RKO (cell line): Measurements from ENCODE around the gene EIF5A.

Source experiments
- DNase-seq: peaks from one replicate; pipeline ENCODE4 v3.0.0-alpha.2; 2016; ENCODE audit warnings: low spot score

The EIF5A gene

DNA sequence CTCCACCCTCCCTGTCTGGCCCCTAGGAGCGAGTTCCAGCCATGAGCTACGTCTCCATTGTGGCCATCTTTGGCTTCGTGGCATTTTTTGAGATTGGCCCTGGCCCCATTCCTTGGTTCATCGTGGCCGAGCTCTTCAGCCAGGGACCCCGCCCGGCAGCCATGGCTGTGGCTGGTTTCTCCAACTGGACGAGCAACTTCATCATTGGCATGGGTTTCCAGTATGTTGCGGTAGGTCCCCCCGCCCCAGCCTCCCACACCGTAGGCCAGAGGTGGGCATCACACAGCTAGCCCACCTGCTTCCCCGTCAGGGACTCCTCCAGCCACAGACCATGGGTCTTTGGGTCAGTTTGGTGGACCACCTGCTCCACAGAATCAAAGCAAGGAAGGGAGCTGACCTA is 21.7 kb upstream of the EIF5A start:
- no peak for DNase-seq

DNA sequence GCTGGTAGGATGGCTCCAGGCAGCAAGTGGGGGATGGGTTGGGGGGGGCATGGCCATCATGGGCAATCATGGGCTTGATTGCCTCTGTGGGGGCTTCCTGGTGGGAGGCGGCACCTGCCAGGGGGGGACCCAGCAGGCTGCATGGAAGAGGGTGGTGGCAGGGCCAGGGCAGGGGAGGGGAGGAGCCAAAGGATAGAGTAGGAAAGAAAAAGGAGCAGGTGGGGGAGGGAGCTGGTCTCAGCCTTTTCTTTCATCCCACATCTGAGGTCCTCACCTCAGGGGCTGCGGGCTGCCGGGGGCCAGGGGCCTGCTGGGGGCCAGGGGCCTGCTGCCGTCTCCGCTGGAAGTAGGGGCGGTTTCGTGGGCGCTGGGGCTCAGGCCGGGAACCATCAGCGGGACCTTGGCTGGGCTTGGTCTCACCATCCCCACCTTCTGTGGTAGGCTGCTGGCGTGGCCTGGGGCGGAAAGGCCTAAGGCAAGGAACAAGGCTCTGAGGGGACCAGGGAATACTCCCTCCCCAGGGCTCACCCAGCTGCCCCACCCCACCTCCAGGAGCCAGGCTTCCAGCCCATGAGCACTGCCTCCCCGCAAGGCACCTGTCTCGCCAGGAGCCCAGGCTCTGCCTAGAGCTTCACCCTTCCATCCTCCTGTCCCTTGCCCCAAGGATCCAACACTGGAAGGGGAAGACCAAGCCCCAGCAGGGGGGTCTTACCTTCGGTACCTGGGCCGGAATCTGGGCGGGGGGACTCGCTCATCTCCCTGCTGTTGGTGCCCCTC is 18.0 kb upstream of the EIF5A start:
- DNase-seq = no peak

DNA sequence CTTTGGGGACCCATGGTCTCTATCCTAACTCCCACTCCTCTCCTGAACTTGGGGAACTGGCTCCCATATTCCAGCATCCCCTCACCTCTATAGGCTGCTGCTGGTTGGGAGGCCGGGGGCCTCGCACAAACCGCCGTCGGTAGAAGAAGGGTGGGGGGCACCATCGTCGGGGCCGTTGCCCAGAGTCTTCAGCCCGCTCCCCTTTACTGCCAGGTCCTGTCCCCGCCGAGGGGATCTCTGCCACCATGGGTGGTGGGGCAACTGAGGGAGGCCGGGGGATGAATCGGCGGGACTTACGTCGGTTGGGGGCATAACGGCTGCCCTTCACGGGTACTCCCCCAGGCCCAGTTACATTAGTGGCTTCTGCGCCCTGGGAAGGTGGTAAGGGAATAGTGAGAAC is 17.3 kb upstream of the EIF5A start:
- no peak for DNase-seq

DNA sequence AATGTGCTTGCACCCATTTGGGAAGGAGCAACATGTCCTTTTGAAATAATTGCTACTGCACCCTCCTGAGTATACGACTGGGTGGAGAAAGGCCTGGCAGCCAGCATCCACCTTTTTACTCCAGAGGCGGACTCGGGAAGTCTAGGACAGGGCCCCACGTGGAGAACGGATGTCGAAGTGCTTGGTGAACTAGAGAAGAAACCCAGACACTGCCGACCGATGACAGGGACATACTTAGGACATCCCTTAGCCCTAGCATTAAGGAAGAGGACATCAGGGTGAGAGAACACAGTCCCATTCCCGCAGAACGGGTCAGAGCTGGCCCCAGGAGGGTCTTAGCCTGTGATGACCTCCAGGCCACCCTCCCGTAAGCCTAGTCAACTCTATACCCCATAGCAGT is 16.7 kb upstream of the EIF5A start:
- no peak for DNase-seq

DNA sequence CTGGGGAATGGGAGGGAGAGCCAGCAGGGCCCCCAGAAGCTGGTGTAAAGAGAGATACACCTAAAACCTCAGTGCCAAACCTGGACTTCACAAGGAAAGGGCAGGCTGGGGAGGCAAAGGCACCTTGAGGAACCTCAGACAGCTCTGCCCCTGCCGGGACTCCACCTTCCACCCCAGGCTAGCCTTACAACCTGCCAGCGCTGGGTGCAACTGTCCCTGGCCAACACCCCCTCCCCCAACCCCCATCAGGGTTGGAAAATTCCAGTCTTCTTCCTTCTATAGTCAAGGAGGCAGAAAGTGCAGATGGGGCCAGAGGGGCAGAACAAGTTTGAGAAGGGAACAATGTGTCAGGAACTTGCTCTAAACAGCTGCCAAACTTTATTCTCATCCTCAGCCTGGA is 15.2 kb upstream of the EIF5A start:
- DNase-seq = no peak

DNA sequence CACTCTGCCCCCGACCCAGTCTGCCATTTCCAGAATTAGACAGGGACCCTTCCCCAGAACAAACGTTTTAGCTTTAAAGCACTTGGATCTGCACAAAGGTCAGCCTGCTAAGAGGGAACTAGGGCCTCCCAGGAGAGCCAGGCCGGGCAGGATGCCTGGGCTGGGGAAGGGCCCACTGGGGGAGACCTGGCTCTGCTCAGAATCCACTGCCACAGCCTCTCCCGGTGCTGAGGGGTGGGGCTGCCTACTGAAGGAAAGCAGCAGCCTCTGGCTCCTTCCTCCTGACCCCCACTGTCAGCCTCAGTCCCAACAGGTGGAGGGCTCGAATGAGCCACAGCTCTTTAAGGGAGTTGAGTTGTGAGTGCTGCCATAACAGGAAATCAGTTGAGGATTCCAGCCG is 14.7 kb upstream of the EIF5A start:
- no peak for DNase-seq

DNA sequence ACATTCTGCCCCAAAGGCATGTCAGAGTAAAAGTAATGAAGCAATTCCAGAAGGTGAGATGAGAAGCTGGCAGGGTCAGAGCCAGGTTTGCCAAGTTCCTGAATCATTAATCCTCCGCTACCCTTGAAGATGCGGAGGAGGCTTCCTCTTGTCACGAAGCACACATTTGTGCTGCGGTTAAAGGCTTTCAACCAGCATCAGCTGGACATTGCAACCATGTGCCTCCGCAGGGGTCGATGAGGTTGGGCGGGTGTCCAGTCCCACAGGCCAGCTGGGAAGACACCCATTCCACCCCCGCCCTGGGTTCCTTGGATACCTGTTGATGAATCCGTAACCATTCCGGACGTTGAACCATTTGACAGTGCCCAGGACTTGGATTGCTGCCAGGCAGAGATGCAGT is 14.3 kb upstream of the EIF5A start:
- DNase-seq = no peak

DNA sequence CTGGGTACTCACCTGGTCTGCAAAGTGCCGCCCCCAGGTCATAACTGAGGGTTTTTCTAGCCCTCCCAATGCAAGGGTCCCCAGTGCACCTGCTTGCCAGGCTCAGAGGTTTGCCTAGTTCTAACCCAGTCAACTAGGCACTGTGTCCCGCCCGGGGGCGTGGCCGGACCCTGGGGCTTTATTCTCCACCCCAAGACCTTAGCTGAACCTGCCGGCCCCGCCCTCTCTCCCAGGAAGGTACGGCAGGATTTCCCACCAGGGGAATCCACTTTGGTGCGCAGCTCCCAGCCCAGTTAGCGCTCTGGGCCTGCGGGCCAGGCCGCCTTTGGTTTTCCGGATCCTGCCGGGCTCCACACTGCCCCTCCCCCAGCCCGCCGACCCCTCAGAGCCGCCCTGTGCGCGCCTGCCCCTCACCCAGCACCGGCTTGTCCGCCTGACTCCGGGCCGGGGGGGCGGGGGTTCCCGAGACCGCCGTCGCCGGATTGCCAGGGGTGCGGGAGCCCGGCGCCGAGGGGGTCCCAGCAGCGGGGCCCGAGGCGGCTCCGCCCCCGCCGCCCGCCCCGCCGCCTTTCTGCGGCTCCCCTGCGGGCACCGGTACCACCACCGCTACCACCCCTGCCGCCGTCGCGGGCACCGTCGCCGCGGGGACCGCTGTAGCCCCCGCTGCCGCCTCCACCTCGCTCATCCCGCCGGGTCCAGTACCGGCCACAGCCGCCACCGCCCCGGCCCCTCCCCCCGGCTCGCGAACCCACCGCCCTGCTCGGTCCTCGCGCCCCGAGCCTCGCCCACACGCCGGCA is 13.4 kb upstream of the EIF5A start:
- no peak for DNase-seq

DNA sequence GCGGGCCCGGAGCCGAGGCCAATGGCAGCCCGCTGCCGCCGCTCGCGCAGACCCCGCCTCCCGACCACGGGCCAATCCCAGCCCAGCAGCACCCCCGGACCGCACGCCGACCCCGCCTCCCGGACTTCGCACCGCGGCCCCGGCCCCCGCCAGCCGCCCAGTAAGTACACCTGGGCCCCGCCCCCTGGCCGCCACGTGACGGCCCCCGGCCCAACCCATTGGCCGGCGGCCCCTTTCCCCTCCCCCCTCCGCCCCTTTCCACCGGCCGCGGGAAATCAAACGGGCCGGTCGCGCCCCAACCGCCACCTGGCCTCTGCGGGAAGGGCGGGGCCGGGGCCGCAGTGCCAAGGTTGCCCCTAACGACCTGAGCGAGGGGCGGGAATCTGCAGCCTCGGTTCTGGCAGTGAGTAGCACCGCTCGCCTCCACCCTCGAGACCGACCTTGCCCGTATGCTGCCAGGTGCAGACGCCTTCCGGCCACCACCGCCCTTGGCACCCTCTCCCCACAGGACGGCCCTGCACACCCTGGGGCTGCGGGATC is 12.7 kb upstream of the EIF5A start, which contains the start of gene YBX2:
TSS of gene YBX2 (minus strand) at position 26 of the 540 bp plus-strand sequence. CDS start 139 bp downstream, outside the sequence.
- DNase-seq = no peak

DNA sequence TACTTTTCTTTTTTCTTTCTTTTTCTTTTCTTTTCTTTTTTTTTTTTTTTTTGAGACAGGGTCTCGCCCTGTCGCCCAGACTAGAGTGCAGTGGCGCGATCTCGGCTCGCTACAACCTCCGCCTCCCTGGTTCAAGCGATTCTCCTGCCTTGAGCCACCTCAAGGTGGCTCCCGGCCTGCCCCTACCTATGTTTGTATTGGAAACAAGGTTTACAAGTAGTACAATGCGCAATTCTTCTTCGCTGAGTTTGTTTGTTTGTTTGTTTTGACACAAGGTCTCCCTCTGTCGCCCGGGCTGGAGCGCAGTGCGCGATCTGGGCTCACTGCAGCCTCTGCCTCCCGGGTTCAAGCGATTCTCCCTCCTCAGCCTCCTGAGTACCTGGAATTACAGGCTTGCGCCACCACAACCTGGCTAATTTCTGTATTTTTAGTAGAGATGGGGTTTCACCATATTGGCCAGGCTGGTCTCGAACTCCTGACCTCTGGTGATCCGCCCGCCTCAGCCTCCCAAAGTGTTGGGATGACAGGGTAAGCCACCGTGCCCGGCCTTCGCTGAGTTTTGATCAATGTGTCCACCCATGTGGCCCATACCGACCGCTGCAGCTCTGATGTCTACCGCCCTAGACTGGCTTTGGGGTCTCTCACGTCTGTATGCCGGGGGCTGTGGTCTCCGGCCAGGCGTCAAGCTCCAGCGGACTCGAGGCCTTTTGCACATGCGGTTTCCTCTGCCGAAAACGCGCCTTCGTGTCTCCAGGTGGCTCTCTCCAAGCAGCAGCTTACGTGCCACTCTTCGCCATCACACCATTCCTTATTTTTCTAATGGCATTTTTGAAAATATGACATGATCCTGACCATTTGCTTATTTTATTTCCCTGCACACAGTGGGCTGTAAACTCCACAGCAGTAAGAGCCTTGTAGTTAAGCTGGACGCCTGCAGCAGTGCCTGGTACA is 11.9 kb upstream of the EIF5A start:
- DNase-seq = no peak

DNA sequence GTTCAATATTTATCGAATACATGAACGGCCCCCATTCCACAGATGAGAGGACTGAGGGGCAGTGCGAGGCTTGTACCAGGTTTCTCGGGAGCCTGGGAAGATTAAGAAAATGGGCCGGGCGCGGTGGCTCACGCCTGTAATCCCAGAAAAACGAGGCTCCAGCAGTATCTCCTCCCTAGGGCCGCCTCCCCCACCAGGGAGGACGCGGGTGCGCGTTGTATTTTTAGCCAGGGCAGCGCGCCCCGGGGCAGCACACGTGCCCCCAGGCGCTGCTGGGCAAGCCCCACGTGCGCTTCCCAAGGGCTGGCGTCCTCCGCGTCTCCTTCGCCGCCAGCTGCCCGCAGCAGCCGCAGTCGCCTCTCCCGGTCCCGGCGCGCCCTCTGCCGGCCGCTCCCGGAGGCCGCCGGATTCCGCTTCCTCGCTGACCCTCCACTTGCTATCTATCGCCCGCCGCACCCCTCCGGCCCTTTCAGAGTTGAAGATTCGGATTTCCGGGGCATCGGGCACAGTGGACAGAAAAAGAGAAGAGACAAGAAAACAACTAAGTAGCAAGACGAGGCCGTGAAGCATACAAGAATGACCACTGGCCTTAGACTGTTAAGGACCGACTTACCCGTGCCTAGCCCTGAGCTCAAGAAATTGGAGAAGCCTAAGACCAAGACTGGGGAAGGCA is 11.1 kb upstream of the EIF5A start:
- peak; percentile 88 for DNase-seq

DNA sequence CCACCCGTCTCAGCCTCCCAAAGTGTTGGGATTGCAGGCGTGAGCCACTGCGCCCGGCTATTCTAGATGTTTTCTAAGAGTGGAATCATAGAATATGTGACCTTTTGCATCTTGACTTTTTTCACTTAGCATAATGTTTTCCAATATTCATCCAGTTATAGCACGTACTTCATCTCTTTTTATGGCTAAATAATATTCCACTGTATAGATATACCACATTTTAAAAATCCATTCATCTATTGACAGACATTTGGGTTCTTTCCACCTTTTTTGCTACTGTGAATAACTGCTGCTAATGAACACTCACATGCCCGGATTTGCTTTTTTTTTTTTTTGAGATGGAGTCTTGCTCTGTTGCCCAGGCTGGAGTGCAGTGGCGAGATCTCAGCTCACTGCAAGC is 3.2 kb upstream of the EIF5A start:
- no peak for DNase-seq

DNA sequence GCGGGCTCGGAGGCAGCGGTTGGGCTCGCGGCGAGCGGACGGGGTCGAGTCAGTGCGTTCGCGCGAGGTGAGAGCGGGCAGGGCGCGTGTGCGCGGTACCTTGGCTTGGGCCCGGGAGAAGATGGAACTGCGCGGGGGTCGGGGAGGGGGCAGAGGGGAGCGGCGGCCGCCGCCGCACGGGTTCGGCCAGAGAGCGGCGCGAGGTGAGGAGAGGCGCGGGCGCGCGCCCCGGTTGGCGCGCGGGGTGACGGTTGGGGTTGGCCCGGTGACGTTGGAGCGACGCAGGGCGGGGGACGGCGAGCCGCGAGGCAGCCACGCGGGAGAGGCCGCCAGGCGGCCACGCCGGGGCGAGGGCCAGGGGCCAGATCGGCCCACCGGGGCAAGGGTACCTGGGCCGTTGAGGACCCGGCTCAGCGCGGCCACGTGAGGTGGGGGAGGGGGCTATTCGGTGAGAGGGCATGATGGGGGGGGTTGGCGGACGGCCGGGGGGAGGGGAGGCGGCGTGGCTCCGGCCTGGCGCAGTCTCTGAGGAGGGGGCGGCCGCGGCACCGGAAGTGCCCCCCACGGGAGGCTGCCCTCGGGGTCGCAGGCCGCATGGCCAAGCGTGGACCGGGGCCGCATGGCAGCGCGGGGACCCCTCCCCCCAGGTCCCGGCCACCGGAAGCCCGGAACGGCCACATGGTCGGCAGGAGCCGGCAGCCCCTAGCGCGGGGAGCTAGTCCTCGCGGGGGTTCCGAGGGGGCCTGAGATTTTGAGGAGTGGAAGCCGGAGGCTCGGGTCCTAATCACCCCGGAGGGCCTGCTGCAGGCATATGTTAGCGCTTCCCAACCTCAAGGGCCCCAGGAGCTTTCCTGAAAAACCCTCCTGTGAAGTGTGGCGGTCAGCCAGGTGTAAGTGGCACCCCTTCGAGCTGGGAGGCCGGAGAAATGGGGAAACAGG is 527 bp downstream of the EIF5A start:
- DNase-seq = peak; percentile 37

DNA sequence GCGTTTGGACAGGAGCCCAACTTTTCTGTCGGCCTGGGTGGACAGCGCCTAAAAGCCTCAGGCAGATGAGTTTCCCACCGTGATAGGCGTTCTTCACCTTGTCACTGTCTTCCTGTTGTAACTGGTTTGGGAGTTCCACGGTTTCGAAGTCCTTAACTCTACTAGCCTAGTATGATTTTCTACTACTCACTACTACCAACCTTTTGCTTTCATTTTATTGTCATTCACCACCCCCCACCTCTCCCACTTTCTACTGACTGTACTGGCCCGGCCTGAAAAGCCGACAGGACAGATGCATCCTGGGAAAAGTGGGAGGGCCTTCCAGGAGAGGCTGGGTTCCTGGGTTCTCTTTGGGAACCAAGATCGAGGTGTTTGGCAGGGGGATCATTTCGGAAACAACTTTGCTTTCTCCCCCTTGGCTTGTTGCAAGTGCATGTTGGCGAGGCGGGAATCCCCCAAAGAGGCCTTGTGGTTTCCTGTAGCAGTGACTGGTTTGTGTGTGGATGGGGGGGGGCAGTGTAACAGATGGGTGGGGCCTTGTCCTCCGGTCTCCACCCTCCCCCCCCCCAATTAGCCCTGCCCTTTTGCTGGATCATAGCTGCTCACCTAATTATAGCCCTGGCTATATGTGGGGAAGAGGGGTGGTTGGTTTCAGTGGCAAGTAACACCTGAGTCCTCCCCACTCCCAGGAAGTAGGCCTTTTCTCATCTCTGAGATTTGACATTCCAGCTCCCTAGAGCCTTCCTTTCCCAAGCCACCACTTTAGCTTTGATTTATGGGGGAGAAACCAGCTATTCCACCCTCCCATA is 1.4 kb downstream of the EIF5A start:
- DNase-seq = peak; percentile 82

DNA sequence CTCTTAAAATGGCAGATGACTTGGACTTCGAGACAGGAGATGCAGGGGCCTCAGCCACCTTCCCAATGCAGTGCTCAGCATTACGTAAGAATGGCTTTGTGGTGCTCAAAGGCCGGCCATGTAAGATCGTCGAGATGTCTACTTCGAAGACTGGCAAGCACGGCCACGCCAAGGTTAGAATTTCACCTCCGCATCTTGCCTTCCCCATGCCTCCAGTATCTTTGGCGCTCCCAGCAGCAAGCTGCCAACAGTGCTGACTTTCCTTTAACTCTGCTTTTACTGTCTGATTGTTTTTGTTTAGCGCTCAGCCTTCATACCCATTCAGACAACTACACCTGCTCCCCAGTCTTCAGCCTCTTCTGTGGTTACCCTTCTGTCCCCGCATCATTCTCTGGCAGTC is 2.2 kb downstream of the EIF5A start:
- no peak for DNase-seq

DNA sequence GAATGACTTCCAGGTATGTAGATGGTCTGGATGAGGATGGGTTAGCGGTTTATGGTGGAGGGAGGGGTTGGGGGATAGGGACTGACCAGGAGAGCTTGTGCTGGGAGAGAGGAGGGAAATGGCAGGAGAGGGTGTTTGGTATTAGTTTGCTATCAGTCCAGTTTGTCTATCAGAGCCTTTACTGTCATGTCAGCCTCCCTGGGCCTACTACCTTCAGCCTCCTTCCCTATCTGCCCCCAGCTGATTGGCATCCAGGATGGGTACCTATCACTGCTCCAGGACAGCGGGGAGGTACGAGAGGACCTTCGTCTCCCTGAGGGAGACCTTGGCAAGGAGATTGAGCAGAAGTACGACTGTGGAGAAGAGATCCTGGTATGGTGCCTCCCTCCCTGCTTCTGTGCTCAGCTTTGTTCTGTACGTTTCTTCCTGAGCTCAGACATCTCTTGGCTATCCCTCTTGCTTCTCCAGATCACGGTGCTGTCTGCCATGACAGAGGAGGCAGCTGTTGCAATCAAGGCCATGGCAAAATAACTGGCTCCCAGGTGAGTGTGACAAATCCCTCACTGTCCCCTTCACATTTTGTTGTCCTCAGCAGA is 3.8 kb downstream of the EIF5A start:
- DNase-seq = no peak

DNA sequence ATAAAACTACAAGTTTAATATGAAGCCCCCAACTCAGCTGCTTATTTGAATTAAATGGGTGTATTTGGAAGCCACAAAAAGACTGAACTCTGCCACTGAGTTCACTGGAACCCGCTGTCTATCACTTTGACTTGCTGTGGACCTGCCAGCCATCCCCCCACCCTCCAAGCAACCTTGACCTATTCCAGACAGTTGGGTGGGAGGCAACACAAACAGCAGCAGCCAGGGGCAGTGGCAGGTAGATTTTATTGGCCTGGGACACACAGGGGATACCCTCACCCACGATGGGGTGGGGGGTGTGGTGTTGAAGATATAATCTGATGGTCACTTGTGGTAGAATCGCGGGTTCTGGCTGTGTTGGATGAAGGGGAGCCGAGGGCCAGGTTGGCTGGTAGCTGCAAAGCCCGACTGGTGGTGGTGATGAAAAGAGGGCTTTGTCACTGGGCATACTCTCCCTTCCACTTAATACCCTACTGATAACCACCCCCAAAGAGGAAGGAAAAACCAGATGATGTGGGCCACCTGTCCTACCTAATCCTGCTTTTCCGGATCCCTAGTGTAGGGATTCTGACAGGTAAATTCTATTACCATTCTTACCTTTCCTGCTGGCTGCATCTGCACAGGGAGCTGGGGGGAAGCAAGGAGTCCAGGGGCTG is 5.1 kb downstream of the EIF5A start:
- DNase-seq = no peak

DNA sequence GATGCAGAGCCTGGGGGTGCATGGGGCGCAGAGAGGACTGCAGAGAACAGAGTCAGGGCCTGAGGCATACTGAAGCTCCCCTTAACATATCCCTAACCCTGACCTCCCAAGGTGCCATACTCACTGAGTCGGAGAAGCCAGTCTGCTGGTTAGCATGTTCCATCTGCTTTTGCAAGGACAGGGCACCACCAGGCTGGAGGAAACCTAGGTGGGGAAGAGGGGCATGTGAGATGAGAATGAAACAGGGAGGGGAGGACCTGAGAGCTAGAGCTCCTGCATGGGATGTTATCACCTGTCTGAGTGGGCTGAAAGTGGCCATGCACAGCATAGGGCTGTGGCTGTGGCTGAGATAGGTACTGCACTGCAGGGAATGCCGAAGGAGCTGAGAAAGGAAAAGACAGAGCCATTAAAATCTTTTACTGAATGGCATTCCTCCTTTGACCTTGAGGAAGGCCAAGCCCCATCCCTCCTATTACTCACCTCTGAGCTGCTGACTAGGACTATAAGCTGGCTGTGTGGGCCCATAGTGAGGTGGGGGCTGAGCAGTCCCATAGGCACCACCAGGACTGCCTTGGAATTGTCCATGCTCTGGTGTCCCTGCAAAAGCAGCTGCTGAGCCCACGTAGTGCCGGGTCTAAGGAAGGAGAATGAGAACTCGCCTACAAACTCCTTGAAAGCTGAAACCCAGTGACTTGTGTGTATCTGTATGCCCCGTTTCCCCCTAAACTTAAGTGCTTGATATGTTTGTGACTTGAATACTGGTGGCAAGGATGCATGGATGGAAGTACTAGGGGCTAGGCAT is 5.9 kb downstream of the EIF5A start:
- DNase-seq = peak; percentile 75
